Stimulated activated CD8-positive, alpha-beta memory T cell treated with anti-CD3 and anti-CD28 coated beads, Interleukin-7, amount 100 ng/mL, for 1 hour (primary cell): Measurements from ENCODE around the gene KCNJ1.

Experiments
- DNase-seq, 2 donors: peaks; one replicate each; pipeline ENCODE4 v3.0.0-alpha.2; 2020; ENCODE audit warnings: low read depth in 2 of 2

The KCNJ1 gene

GRCh38 chr11:128882451-128882850 is 15.4 kb upstream of the KCNJ1 start:
- DNase-seq = no peak

GRCh38 chr11:128881221-128881620 is 14.1 kb upstream of the KCNJ1 start:
- DNase-seq = no peak

DNA sequence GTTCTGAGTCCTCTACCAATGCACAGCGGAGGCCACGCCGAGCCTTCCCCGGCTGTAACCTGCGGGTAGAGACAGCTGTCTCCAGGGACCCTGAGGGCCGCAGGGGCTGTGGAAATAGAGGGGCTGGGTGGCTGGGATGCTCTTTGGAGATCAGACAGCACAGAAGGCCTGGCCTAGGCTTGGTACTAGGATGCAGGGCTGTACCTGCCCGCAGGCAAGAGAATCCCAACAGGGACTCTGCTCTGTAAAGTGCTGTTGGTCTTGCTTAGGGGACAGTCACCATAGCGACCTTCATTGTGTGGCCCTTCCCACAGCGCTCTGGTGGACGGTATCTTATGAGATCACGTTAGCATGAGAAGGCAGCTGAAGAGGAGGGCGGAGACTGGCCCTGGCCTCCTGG is 12.7 kb upstream of the KCNJ1 start:
- no peak for DNase-seq

DNA sequence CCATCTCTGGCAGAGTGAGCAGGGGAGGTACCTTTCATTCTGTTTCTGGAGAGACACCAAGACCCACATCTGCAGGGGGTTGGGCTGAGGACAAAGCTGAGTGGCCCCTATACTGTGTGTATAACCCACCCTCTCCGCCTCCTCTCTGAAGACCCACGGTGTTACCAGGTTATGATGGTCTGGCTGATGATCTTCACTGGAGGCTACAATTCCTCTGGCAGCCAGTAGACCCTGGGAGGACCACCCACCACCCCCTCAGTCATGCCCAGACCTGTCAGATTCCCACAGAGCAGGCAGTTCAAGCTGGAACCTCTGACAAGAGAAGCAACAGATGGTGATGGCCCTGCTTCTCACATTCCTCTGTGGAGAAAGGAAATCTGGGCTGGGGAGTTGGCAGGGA is 11.4 kb upstream of the KCNJ1 start:
- no peak for DNase-seq

DNA sequence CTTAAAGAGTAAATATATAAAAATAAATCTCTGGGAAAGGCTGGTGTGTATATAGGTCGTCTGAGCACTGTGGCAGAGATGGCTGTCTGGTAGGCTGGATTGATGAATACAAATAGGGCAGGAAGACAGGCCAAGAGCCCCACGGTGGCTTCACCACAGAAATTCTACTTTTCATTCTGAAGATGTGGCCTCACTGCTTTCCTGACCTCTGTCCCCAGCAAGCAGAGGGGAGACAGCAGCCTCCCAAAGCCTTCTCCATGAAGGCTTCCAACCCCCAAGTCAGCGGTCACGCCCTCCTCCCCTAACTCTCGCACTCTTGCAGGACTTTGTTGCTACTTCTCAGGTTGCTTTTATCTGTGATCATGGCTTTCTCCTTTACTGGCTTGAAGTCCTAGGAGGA is 10.6 kb upstream of the KCNJ1 start:
- DNase-seq = no peak

DNA sequence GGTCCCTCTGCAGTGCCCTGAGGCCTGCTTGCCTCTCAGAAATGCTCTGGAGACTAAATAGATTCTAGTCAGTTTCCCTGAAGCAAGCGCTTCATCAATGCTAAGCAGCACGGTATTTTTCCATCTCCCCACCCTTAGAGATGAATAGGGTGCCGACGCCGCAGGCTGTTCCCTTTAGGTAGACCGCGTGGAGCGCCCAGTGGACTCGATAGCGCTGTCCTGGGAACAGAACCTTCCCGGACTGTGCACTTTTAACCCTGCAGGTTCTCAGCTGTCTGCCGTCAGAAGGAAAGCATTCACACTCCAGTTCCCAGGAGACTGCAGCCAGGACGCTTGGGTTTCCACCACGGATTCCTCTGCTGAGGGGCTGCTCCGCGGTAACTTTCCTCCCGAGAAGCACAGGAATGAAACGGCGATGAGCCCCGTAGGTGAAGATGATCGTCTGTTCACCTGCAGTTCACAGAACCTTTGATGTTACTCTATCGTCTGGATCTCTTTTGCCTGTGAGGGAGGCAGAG is 9.1 kb upstream of the KCNJ1 start:
- DNase-seq = no peak

DNA sequence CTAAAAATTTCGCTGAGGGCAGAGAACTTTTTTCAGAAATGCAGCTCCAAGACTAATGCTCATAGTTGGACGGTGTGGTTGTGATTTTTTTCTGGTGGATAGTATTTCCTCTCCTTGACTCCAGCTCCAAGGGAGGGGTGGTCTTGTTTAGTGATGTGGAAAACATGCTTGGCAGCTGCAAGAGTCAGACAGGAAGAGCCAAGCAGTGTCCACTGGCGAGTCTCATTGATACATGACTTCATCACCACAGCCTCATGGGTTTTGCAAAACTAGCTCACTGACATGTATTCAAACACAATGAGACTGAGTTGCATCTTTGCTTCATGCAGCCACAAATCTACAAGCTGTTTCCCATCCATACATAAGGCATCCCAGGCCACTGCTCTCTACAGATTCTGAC is 7.3 kb upstream of the KCNJ1 start:
- no peak for DNase-seq

DNA sequence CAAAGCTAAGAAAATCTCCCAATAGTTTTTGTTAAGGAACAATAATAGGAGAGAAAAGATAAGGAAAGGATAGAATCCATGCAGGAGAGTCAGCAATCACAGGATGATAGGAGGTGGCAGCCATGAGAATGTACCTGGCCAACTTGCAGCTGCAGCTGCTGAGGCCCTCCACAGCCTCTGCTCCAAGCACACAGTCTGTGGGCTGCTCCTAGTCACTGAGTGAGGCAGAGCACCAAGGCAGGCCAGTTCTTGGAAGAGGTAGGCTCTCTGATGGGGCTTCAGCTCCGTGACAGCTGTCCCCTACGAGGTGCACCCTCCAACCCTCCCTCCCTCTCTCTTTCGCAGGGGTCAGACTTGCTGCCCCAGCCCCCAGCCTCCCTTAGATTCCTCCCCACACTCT is 5.5 kb upstream of the KCNJ1 start:
- DNase-seq = no peak

GRCh38 chr11:128872094-128872493 is 5.0 kb upstream of the KCNJ1 start:
- no peak for DNase-seq

DNA sequence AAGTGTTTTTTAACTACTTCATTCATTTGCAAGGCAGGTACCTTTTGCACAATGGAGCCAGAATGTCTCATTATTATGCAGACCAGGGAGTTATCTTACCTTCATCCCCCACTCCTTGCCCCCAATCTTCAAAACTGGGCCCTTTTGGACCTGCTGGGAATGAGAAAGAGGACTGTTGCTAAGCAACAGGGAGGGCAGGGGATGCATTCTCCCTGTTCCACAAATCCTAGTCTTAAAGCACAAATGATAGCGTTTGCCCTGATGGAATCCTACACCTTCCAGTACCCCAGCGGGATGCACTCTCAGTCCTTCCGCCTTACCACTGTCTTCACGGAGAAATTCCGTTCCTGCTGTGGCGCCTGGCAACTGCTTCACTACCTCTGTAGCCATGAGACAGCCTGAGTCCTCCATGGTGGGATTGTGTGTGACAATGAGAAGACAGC is 4.1 kb upstream of the KCNJ1 start:
- DNase-seq = no peak

DNA sequence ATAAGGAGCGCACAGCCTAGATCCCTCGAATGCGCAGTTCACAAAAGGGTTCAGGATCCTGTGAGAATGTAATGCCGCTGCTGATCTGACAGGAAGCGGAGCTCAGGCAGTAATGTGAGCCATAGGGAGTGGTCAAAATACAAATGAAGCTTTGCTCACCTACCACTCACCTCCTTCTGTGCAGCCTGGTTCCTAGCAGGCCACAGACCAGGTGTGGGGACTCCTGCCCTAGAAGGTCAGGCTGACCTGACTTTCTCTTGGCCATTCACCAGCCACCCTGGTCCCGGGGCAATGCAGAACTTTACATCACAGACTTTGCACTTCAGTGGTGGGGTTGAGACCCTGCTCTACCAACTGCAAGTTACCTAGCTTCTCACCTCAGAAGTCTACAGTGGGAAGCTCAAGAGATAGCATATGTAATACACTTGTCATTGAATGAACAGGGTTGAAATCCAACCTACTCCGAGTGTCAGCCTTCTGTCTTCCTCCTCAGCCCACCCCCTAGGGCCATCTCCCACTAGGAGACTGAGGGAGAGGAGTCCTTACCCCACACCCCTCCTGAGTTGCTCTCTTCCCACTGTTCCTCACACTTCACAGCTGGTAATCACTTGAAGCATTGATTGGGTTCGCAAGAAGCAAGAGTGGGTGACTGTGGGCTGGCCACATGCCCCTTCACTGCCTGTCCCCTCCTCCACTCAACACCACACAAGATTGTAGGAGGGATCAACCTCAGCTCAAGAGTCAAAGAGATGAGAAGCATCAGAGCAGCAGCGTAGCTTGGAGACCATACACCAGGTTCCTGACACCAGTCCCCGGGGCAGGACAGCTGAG is 2.0 kb upstream of the KCNJ1 start:
- DNase-seq = no peak

- DNase-seq = no peak
Measured at GRCh38 chr11:128865490-128865889, 1.6 kb downstream of the KCNJ1 start.

GRCh38 chr11:128862908-128863660 is 4.0 kb downstream of the KCNJ1 start:
- DNase-seq = no peak

- DNase-seq = no peak
Measured at GRCh38 chr11:128862406-128862805, 4.7 kb downstream of the KCNJ1 start.

DNA sequence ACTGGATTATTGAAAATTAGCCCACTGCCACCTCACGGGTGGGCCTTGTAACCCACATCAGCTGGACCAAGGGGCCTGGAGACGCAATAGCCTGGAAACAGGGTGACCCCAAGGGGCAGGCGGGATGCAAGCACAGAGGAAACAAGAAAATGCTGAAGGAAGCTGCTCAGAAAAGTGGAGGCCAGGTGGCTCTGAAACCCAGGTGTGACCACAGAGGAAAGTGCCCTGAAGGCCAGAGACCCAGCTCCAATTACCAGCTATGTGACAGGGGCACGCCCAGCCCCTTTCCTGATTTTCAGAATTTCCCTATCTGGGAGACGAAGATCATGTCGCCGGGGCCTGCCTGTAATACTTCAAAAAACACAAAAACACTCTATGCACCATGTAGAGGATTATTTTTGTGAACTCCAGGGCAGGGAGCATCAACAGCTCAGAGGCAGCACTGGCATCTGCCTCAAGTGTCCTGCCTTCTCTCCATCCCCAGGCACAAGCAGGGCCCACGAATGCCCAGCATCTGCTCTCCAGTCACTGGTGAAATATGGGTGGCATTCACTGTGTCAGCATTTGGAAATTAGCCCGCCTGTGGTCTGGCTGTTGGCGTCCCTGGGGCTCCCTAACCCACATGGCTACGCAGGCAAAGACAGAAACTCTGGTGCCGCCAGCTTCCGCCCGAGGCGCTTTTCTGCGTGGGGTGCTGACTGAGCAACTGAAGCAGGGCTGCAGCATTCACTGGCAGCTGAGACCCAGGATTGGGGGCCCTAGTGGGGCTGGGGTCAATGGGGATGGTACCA is 6.3 kb downstream of the KCNJ1 start:
- DNase-seq = no peak

DNA sequence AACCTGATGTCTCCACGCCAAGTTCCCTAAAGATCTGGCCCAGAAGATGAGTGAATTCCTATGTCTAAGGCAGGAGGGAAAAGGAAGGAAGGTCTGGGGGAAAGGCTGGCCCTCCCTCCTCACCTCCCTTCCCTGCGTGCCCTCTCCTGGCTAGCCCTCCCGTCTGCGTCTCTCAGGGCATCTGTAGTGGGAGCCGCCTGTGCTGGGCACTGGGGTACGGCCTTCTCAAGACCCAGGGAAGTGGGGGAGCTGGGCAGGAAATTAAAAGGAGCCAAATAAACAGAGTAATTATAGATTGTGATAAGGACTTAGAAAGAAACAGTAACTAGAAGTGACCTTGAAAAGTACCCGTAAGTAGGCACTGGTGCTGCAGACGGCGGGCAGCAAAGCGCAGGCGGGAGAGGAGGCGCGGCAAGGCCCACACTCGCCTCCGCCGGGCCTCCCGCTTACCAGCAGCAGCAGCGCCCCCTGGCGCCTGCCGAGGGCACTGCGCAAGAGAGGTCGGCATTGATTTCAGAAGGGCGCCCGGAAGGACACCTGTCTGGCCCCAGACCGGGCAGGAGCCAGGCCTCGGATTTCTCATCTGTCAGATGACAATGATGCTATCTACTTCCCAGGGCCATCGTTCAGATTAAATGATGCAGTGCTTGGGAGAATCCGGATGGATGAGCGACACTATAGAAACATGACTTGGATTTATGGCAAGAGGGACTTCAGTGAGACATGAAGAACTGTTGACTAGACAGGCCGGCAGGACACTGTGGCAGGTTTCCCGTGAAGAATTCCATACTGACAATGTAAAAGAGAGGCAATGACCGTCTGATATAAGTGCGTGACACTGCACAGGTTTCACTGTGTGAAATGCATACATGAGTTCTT is 7.3 kb downstream of the KCNJ1 start:
- peak; percentile 39 to 62 for DNase-seq

- DNase-seq = no peak
Measured at GRCh38 chr11:128857341-128857740, 9.8 kb downstream of the KCNJ1 start.

DNA sequence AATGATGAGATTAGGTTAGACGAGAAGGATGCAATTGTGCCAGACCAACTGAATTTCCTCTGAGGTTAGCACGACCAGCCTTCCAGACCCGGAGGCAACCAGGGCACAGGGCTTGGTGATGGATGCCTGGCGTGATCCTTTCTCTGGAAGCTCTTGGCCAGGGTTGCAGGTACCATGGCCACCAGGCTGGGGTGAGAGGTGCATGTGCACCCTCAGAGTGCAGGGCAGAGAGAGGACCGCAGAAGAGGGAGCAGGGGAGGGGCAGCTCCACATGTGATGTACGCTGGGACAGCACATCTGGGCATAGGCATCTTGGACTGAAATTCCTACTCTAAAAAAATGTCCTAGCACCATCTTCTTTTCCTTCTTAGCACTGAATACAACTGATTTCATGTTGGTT is 10.9 kb downstream of the KCNJ1 start:
- DNase-seq = no peak

GRCh38 chr11:128854841-128855240 is 12.3 kb downstream of the KCNJ1 start:
- no peak for DNase-seq

GRCh38 chr11:128853559-128853958 is 13.5 kb downstream of the KCNJ1 start:
- no peak for DNase-seq
